ENCODE results near the gene BPIFB4. TPM values are rescaled to one million over a fixed set of nuclear protein-coding genes. Genes with fewer than 3 reads are reported as not detected.

BPIFB4 gene
- total and polyA plus RNA-seq, 9 of the 15 experiments (the other 6 are each of a cell fraction or from before 2014, with no cell fraction given): not detected

DNA sequence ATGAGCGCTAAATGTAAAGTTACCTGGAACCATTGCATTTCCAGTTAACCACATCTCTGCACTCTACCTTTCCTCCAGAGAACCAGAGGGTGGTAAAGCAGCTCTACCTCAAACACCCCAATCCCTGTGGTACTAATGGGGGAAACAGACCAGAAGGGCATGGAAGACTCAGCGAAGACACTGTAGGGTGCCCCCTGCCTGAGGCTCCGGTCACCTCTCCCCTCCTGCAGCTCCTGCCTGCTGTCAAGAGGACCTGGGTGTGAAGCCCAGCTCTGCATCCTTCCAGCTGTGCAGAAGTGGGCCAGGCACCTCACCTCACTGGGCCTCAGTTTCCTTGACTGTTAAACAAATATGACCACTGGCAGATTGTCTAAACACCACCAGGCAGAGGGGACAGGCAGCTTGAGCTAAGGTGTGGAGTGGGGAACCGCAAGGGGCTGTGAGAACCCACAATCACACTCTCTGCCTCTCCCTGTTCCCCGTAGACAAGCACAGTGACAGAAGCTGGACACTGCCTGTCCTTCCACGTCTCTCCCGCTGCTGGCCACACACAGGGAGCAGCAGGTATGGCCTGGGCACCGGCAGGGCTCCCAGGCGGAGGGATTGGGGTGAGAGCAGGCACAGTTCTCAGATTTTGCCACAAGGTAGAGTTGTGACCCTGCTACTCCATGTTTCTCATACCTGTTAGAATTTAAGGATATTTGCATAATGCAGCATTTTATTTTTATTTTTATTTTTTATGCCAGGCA lies 79.4 kb downstream of the BPIFB4 start:
- TF ChIP-seq, protein P1, sequence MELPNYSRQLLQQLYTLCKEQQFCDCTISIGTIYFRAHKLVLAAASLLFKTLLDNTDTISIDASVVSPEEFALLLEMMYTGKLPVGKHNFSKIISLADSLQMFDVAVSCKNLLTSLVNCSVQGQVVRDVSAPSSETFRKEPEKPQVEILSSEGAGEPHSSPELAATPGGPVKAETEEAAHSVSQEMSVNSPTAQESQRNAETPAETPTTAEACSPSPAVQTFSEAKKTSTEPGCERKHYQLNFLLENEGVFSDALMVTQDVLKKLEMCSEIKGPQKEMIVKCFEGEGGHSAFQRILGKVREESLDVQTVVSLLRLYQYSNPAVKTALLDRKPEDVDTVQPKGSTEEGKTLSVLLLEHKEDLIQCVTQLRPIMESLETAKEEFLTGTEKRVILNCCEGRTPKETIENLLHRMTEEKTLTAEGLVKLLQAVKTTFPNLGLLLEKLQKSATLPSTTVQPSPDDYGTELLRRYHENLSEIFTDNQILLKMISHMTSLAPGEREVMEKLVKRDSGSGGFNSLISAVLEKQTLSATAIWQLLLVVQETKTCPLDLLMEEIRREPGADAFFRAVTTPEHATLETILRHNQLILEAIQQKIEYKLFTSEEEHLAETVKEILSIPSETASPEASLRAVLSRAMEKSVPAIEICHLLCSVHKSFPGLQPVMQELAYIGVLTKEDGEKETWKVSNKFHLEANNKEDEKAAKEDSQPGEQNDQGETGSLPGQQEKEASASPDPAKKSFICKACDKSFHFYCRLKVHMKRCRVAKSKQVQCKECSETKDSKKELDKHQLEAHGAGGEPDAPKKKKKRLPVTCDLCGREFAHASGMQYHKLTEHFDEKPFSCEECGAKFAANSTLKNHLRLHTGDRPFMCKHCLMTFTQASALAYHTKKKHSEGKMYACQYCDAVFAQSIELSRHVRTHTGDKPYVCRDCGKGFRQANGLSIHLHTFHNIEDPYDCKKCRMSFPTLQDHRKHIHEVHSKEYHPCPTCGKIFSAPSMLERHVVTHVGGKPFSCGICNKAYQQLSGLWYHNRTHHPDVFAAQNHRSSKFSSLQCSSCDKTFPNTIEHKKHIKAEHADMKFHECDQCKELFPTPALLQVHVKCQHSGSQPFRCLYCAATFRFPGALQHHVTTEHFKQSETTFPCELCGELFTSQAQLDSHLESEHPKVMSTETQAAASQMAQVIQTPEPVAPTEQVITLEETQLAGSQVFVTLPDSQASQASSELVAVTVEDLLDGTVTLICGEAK (IDR thresholded peaks at IDR 0.05): no peak
- TF ChIP-seq, protein P1 (CRISPR knock-in tag; IDR thresholded peaks at IDR 0.05): no peak
- TF ChIP-seq ZNF444 (CRISPR knock-in tag; IDR thresholded peaks at IDR 0.05) (no peak), ZNF830 (CRISPR knock-in tag; IDR thresholded peaks at IDR 0.05) (no peak), RBFOX2 (IDR thresholded peaks at IDR 0.05; ENCODE audit: low read depth, low read length) (no peak), MAFF (IDR thresholded peaks at IDR 0.05; ENCODE audit: low read length) (no peak)
- intact Hi-C loops (cut with micrococcal nuclease): no loop called here
- Histone ChIP-seq H2AFZ (ENCODE audit: low read depth, low read length) (no peak overlapping the region), H3K79me2 (ENCODE audit: control insufficient read depth, insufficient read depth, low read length) (no peaks in the 10 kb centered on the region), H3K36me3 (ENCODE audit: control insufficient read depth, insufficient read depth, low read length) (no peaks in the 10 kb centered on the region), H3K4me1 (replicated peaks in 1 of 2; ENCODE audit: control insufficient read depth in 2 of 2, insufficient read depth in 2 of 2, low read length in 2 of 2) (no peaks in the 10 kb centered on the region), H3K27ac (ENCODE audit: extremely low read depth, low read depth, low read length) (no peak overlapping the region), H3K9me1 (ENCODE audit: control insufficient read depth, insufficient read depth, low read length) (no peaks in the 10 kb centered on the region), H3K4me3 (no peak overlapping the region), H4K20me1 (replicated peaks; ENCODE audit: control insufficient read depth, insufficient read depth, low read length) (peaks cover 10% of the 10 kb centered on the region), H3K27me3 (ENCODE audit: control insufficient read depth in 2 of 2, insufficient read depth in 2 of 2, low read length in 2 of 2) (peaks cover 3 to 49% of the 10 kb centered on the region in 2 experiments; a peak in 3 of 5 replicates), H3K9me3 (replicated peaks; ENCODE audit: control insufficient read depth, insufficient read depth, low read depth, low read length) (no peaks in the 10 kb centered on the region), H3K9ac (ENCODE audit: insufficient read depth in 1 of 2, low read depth in 2 of 2, low read length in 2 of 2) (no peak overlapping the region), H3K4me2 (ENCODE audit: insufficient read depth, low read length) (no peak overlapping the region)
- no peak for DNase-seq (ENCODE audit: extremely low read depth in 1 of 4, low spot score in 3 of 4)
- ChIA-PET POLR2A (interaction anchor here (0.7 kb wide), 1 partner anchor 183 kb away, joined by 4 read pairs; no protein-coding TSS in a partner anchor), CTCF (ENCODE audit: low intra/inter-chr PET ratio) (no interaction called here)
- no peak for ATAC-seq
- 1% methylated on average over 9 of the region's 9 CpGs for WGBS (ENCODE audit: insufficient coverage, low coverage, missing lambda C conversion rate)
- in situ Hi-C loops (cut with MboI): no loop called here
- FAIRE-seq: no peak
- BruUV-seq (replicated peaks): no TSS peak

Measured in K562 (cell line).